HCT116 (cell line): ENCODE measurements around the gene PLEK.

Source experiments
- CEBPB ChIP-seq: IDR thresholded peaks from 2 replicates; pipeline ENCODE4 v1.6.1; 2012; ENCODE audit warnings: low read depth
- EZH2 ChIP-seq: fragments of 200-600 bp; sonication (generic); IDR thresholded peaks from 2 replicates; pipeline ENCODE4 v1.6.1; 2017; ENCODE audit warnings: antibody characterized with exemption, mixed run types
- JUND ChIP-seq: IDR thresholded peaks from 2 replicates; pipeline ENCODE4 v1.6.1; 2012
- POLR2A ChIP-seq: IDR thresholded peaks from 2 replicates; pipeline ENCODE4 v1.7.0; 2011; ENCODE audit warnings: borderline replicate concordance; ENCODE audit not compliant: insufficient read depth, insufficient read length; ENCODE audit errors: extremely low read depth
- RAD21 ChIP-seq: IDR thresholded peaks from 2 replicates; pipeline ENCODE4 v1.6.1; 2012; ENCODE audit warnings: low read depth, mild to moderate bottlenecking
- SP1 ChIP-seq: IDR thresholded peaks from 2 replicates; pipeline ENCODE4 v1.6.1; 2012; ENCODE audit warnings: low read depth
- YY1 ChIP-seq: IDR thresholded peaks from 2 replicates; pipeline ENCODE4 v1.6.1; 2011; ENCODE audit warnings: low read length, low read depth, moderate library complexity, mild to moderate bottlenecking; ENCODE audit not compliant: insufficient replicate concordance; ENCODE audit errors: extremely low read depth
- TF ChIP-seq, protein P1 (sequence below), 3 experiments: fragments of 200-600 bp in 1 of 3; sonication (generic) in 1 of 3; IDR thresholded peaks in 2 of 3; conservative IDR thresholded peaks in 1 of 3; 2 replicates each; pipeline ENCODE4 v1.5.1; 2012 to 2017; ENCODE audit warnings: low read depth in 2 of 3, low read length in 2 of 3, antibody characterized with exemption in 1 of 3, borderline replicate concordance in 1 of 3, control low read depth in 1 of 3, mild to moderate bottlenecking in 1 of 3, mixed read lengths in 1 of 3, mixed run types in 1 of 3, moderate library complexity in 1 of 3; ENCODE audit not compliant: insufficient read depth in 1 of 3

- TF ChIP-seq, protein P1, sequence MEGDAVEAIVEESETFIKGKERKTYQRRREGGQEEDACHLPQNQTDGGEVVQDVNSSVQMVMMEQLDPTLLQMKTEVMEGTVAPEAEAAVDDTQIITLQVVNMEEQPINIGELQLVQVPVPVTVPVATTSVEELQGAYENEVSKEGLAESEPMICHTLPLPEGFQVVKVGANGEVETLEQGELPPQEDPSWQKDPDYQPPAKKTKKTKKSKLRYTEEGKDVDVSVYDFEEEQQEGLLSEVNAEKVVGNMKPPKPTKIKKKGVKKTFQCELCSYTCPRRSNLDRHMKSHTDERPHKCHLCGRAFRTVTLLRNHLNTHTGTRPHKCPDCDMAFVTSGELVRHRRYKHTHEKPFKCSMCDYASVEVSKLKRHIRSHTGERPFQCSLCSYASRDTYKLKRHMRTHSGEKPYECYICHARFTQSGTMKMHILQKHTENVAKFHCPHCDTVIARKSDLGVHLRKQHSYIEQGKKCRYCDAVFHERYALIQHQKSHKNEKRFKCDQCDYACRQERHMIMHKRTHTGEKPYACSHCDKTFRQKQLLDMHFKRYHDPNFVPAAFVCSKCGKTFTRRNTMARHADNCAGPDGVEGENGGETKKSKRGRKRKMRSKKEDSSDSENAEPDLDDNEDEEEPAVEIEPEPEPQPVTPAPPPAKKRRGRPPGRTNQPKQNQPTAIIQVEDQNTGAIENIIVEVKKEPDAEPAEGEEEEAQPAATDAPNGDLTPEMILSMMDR (IDR thresholded peaks at IDR 0.05 in 2 of 3, conservative IDR thresholded peaks at IDR 0.05 in 1 of 3; ENCODE audit: borderline replicate concordance in 1 of 3, insufficient read depth in 1 of 3, low read depth in 2 of 3, low read length in 2 of 3), result no peak
- TF ChIP-seq EZH2, result no peak
- no peak for TF ChIP-seq POLR2A
- no peak for TF ChIP-seq CEBPB
- no peak for TF ChIP-seq RAD21
- no peak for TF ChIP-seq SP1
- TF ChIP-seq JUND, result no peak
- TF ChIP-seq YY1, result no peak
Observed at GRCh38 chr2:68374184-68374583, 9.1 kb downstream of the PLEK start.
